IMR-90 (cell line): ENCODE data around the gene ACO1. TPM values are rescaled to one million over a fixed set of nuclear protein-coding genes. Genes with fewer than 3 reads are reported as not detected.

ENCODE experiments used
- ATAC-seq: fragments of 200-7000 bp; cut with Tn5 transposase; 2 replicates; pipeline ENCODE4 v1.9.1; 2020; ENCODE audit warnings: low read depth, mild to moderate bottlenecking, moderate library complexity
- BruUV-seq: library from RNA; stranded (reverse); fragments of 400-500 nt; replicated peaks from 2 replicates; lab custom pipeline; 2021; lab: Mats Ljungman, UMichigan
- CTCF ChIA-PET: fragments of 300-600 bp; formaldehyde crosslinking; extraction: SDS; loops from one replicate; lab custom pipeline; 2021; ENCODE audit warnings: antibody characterized with exemption; lab: Yijun Ruan, JAX
- POLR2A ChIA-PET: fragments of 300-600 bp; sonication (Branson Sonifier 250); formaldehyde crosslinking; loops from one replicate; lab custom pipeline; 2022; ENCODE audit warnings: antibody characterized with exemption; ENCODE audit not compliant: unreplicated experiment; lab: Charles Lee
- DNase-seq: peaks from one replicate; pipeline ENCODE4 v3.0.0; 2013
- H2AFZ ChIP-seq: replicated peaks from 2 replicates; pipeline ENCODE3; 2013; ENCODE audit warnings: low read length, mild to moderate bottlenecking; ENCODE audit not compliant: poor library complexity
- H2AK5ac ChIP-seq: 2 replicates; pipeline ENCODE4 v1.6.1; 2013; ENCODE audit warnings: low read depth, low read length, inconsistent platforms
- H2AK9ac ChIP-seq: replicated peaks from 2 replicates; pipeline ENCODE3; 2013; ENCODE audit warnings: mild to moderate bottlenecking, low read depth, low read length, moderate library complexity; ENCODE audit not compliant: poor library complexity
- H2BK120ac ChIP-seq: 2 replicates; pipeline ENCODE4 v1.6.1; 2013; ENCODE audit warnings: low read depth, low read length, inconsistent platforms
- H2BK15ac ChIP-seq: 3 replicates; pipeline ENCODE4 v1.6.1; 2013; ENCODE audit warnings: low read depth, low read length, inconsistent platforms
- H2BK20ac ChIP-seq: 2 replicates; pipeline ENCODE4 v1.6.1; 2013; ENCODE audit warnings: low read depth, mild to moderate bottlenecking, inconsistent platforms, low read length, moderate library complexity
- H2BK5ac ChIP-seq: 2 replicates; pipeline ENCODE4 v1.6.1; 2013; ENCODE audit warnings: mild to moderate bottlenecking, low read depth, low read length, inconsistent platforms; ENCODE audit not compliant: poor library complexity, severe bottlenecking
- H3K14ac ChIP-seq: replicated peaks from 2 replicates; pipeline ENCODE4 v1.6.1; 2013; ENCODE audit warnings: low read depth, low read length, inconsistent platforms
- H3K18ac ChIP-seq: 2 replicates; pipeline ENCODE4 v1.6.1; 2013; ENCODE audit warnings: low read depth, low read length, control low read depth
- H3K23ac ChIP-seq: 2 replicates; pipeline ENCODE4 v1.6.1; 2013; ENCODE audit warnings: low read depth, low read length, inconsistent platforms
- H3K27ac ChIP-seq: 2 replicates; pipeline ENCODE4 v1.5.1; 2013; ENCODE audit warnings: mild to moderate bottlenecking, control low read depth, low read length; ENCODE audit not compliant: insufficient read depth
- H3K27me3 ChIP-seq: 2 replicates; pipeline ENCODE4 v1.6.1; 2013; ENCODE audit warnings: low read length; ENCODE audit not compliant: control insufficient read depth, insufficient read depth
- H3K36me3 ChIP-seq: 2 replicates; pipeline ENCODE4 v1.6.1; 2013; ENCODE audit warnings: low read length, mixed read lengths; ENCODE audit not compliant: control insufficient read depth, insufficient read depth
- H3K4ac ChIP-seq: 2 replicates; pipeline ENCODE4 v1.6.1; 2013; ENCODE audit warnings: low read depth, low read length, inconsistent platforms
- H3K4me1 ChIP-seq: 2 replicates; pipeline ENCODE4 v1.6.1; 2013; ENCODE audit warnings: low read length, mixed read lengths; ENCODE audit not compliant: control insufficient read depth, insufficient read depth
- H3K4me2 ChIP-seq: 2 replicates; pipeline ENCODE4 v1.6.1; 2013; ENCODE audit warnings: low read depth, mild to moderate bottlenecking, control low read depth, low read length, moderate library complexity
- H3K4me3 ChIP-seq: 2 replicates; pipeline ENCODE4 v1.5.1; 2013; ENCODE audit warnings: low read depth, mild to moderate bottlenecking, control low read depth, low read length, moderate library complexity; ENCODE audit not compliant: insufficient read depth
- H3K56ac ChIP-seq: 2 replicates; pipeline ENCODE4 v1.6.1; 2013; ENCODE audit warnings: low read length, inconsistent platforms; ENCODE audit not compliant: insufficient read depth; ENCODE audit errors: extremely low read depth
- H3K79me1 ChIP-seq, 2 experiments: 2 replicates each; pipeline ENCODE4 v1.6.1; 2013; ENCODE audit warnings: low read length in 2 of 2, inconsistent platforms in 1 of 2, low read depth in 1 of 2
- H3K9ac ChIP-seq: 2 replicates; pipeline ENCODE4 v1.6.1; 2013; ENCODE audit warnings: low read depth, low read length, control low read depth
- H3K9me1 ChIP-seq: 2 replicates; pipeline ENCODE4 v1.6.1; 2013; ENCODE audit warnings: low read length, inconsistent platforms; ENCODE audit not compliant: insufficient read depth
- H3K9me3 ChIP-seq: 2 replicates; pipeline ENCODE4 v1.6.1; 2013; ENCODE audit warnings: low read length; ENCODE audit not compliant: control insufficient read depth, insufficient read depth
- H4K20me1 ChIP-seq: 2 replicates; pipeline ENCODE4 v1.6.1; 2013; ENCODE audit warnings: low read length, inconsistent platforms; ENCODE audit not compliant: insufficient read depth
- H4K5ac ChIP-seq: 2 replicates; pipeline ENCODE4 v1.6.1; 2013; ENCODE audit warnings: mild to moderate bottlenecking, low read depth, low read length, control low read depth
- H4K8ac ChIP-seq, 2 experiments: 2 replicates each; pipeline ENCODE4 v1.6.1; 2013; ENCODE audit warnings: low read depth in 2 of 2, low read length in 2 of 2, control low read depth in 1 of 2, inconsistent platforms in 1 of 2
- H4K91ac ChIP-seq: 2 replicates; pipeline ENCODE4 v1.6.1; 2013; ENCODE audit warnings: low read depth, low read length, inconsistent platforms; ENCODE audit not compliant: insufficient read depth
- BHLHE40 ChIP-seq: fragments of 150-350 bp; IDR thresholded peaks from 2 replicates; pipeline ENCODE4 v1.6.1; 2016; ENCODE audit warnings: mild to moderate bottlenecking, low read depth, low read length
- CEBPB ChIP-seq: IDR thresholded peaks from 2 replicates; pipeline ENCODE4 v1.6.1; 2012; ENCODE audit warnings: low read depth, low read length, improper control_type of control experiment
- CHD1 ChIP-seq: IDR thresholded peaks from 2 replicates; pipeline ENCODE4 v1.6.1; 2012; ENCODE audit warnings: low read depth, low read length, improper control_type of control experiment
- CTCF ChIP-seq: conservative IDR thresholded peaks from 2 replicates; pipeline ENCODE4 v1.5.1; 2012; ENCODE audit warnings: mild to moderate bottlenecking, low read depth, low read length, improper control_type of control experiment
- ELK1 ChIP-seq: fragments of 150-350 bp; IDR thresholded peaks from 2 replicates; pipeline ENCODE4 v1.6.1; 2016; ENCODE audit warnings: low read depth, mild to moderate bottlenecking, low read length, moderate library complexity, borderline replicate concordance
- FOS ChIP-seq: fragments of 150-350 bp; IDR thresholded peaks from 2 replicates; pipeline ENCODE4 v1.6.1; 2016; ENCODE audit warnings: low read depth, low read length
- MAFK ChIP-seq: IDR thresholded peaks from 2 replicates; pipeline ENCODE4 v1.6.1; 2012; ENCODE audit warnings: low read depth, low read length, improper control_type of control experiment
- MAZ ChIP-seq: IDR thresholded peaks from 2 replicates; pipeline ENCODE4 v1.6.1; 2012; ENCODE audit warnings: low read depth, mild to moderate bottlenecking, low read length, improper control_type of control experiment, moderate library complexity, borderline replicate concordance
- MXI1 ChIP-seq: IDR thresholded peaks from 2 replicates; pipeline ENCODE4 v1.6.1; 2012; ENCODE audit warnings: low read depth, mild to moderate bottlenecking, low read length, moderate library complexity, borderline replicate concordance
- NFE2L2 ChIP-seq: fragments of 150-350 bp; IDR thresholded peaks from 2 replicates; pipeline ENCODE4 v1.6.1; 2016; ENCODE audit warnings: low read depth, mild to moderate bottlenecking, low read length
- POLR2A ChIP-seq: IDR thresholded peaks from 2 replicates; pipeline ENCODE4 v1.6.1; 2012; ENCODE audit warnings: mild to moderate bottlenecking, low read depth, low read length
- RAD21 ChIP-seq: IDR thresholded peaks from 2 replicates; pipeline ENCODE4 v1.6.1; 2012; ENCODE audit warnings: low read length, improper control_type of control experiment
- RCOR1 ChIP-seq: IDR thresholded peaks from 2 replicates; pipeline ENCODE4 v1.6.1; 2012; ENCODE audit warnings: mild to moderate bottlenecking, low read length, improper control_type of control experiment; ENCODE audit not compliant: insufficient replicate concordance
- RFX5 ChIP-seq: IDR thresholded peaks from 2 replicates; pipeline ENCODE4 v1.8.0; 2012; ENCODE audit warnings: low read depth, mild to moderate bottlenecking, low read length, moderate library complexity
- USF2 ChIP-seq: fragments of 150-350 bp; IDR thresholded peaks from 2 replicates; pipeline ENCODE4 v1.6.1; 2017; ENCODE audit warnings: mild to moderate bottlenecking, antibody characterized with exemption, low read length, low read depth
- WGBS, 2 experiments: methylation state at CpG; one replicate each; pipeline versions ENCODE4 v1.1.5 to v1.1.7; 2013; ENCODE audit warnings: missing lambda C conversion rate in 2 of 2; ENCODE audit not compliant: insufficient read length in 1 of 2; ENCODE audit errors: extremely low coverage in 2 of 2; 5-methylcytosine and 5-hydroxymethylcytosine counted together
- dilution Hi-C: fragments of 300-500 bp; cut with HindIII; formaldehyde crosslinking; loops from one replicate; pipeline ENCODE4 v1.14.3; 2018; ENCODE audit warnings: low sequenced_read_pairs; ENCODE audit not compliant: unreplicated experiment
- in situ Hi-C: fragments of 300-500 bp; cut with MboI; formaldehyde crosslinking; loops from 3 replicates; pipeline ENCODE4 v1.14.3; 2019; ENCODE audit warnings: low sequenced_read_pairs, inconsistent platforms, mixed read lengths
- intact Hi-C: fragments of 100-400 bp; cut with micrococcal nuclease; formaldehyde crosslinking; loops from 2 replicates; pipeline ENCODE4 v1.10.0; 2022
- polyA plus RNA-seq, 3 experiments: library from polyadenylated mRNA; depleted of rRNA; stranded (reverse); fragments of >200 nt; gene quantifications; 2 replicates each; pipeline ENCODE4 v1.2.3, GENCODE V29; 2012; ENCODE audit warnings: low replicate concordance in 1 of 3
- total RNA-seq: library from RNA; depleted of rRNA; stranded (reverse); fragments of >200 nt; gene quantifications from 2 replicates; pipeline ENCODE4 v1.2.3, GENCODE V29; 2012

Gene ACO1
- total and polyA plus RNA-seq, 2 of the 4 experiments (the other 2 are of a cell fraction), result 85.9 to 158 TPM

- Histone ChIP-seq H3K9ac (peak overlapping the region; percentile 78), H3K79me1 (peaks cover 16 to 54% of the 10 kb centered on the region in 2 experiments), H3K9me3 (no peaks in the 10 kb centered on the region), H4K5ac (no peak overlapping the region; the same call in 1 of the 2 replicates), H3K23ac (peak overlapping the region; percentile 86), H2BK15ac (no peak overlapping the region), H2AK9ac (peak overlapping the region; percentile 14), H3K4me1 (peaks cover 19% of the 10 kb centered on the region), H3K4me3 (peak overlapping the region; percentile 47), H3K36me3 (peaks cover 31% of the 10 kb centered on the region), H3K18ac (peak overlapping the region; percentile 47; the same call in 1 of the 2 replicates), H3K4me2 (peak overlapping the region; percentile 97), H4K8ac (peak overlapping the region in 1 of 2 experiments; percentile 20; a peak in 1 of 4 replicates), H2BK20ac (no peak overlapping the region), H2BK5ac (peak overlapping the region; percentile 31), H3K4ac (peak overlapping the region; percentile 40), H3K56ac (no peak overlapping the region), H2AK5ac (peak overlapping the region; percentile 51), H2AFZ (no peak overlapping the region), H3K27ac (peak overlapping the region; percentile 77), H3K14ac (peak overlapping the region; percentile 81), H3K27me3 (no peaks in the 10 kb centered on the region), H4K91ac (peak overlapping the region; percentile 31; the same call in 1 of the 2 replicates), H2BK120ac (peak overlapping the region; percentile 2; the same call in 1 of the 2 replicates), H4K20me1 (peaks cover 41% of the 10 kb centered on the region), H3K9me1 (peaks cover 19% of the 10 kb centered on the region)
- ChIA-PET CTCF (interaction anchor here (0.6 to 2.1 kb wide), 4 partner anchors 9 to 196 kb away, joined by 3 to 5 read pairs (median 3); no protein-coding TSS in a partner anchor), POLR2A (no interaction called here)
- no peak for TF ChIP-seq USF2
- TF ChIP-seq RFX5, result no peak
- no peak for TF ChIP-seq MAZ
- no peak for TF ChIP-seq BHLHE40
- no peak for TF ChIP-seq CEBPB
- no peak for TF ChIP-seq CTCF
- no peak for TF ChIP-seq RAD21
- TF ChIP-seq RCOR1, result no peak
- no peak for TF ChIP-seq MAFK
- no peak for TF ChIP-seq ELK1
- no peak for TF ChIP-seq CHD1
- TF ChIP-seq MXI1, result no peak
- no peak for TF ChIP-seq FOS
- no peak for TF ChIP-seq POLR2A
- no peak for TF ChIP-seq NFE2L2
- intact Hi-C loops (loop anchor here (2.0 kb wide), 1 partner anchor 41 kb away; no protein-coding TSS in a partner anchor), in situ Hi-C loops (no loop called here), dilution Hi-C loops (no loop called here)
- WGBS, 2 experiments, result 100% methylated on average over 1 of the region's 3 CpGs; no CpG with 5 or more reads in 1 of the 2 experiments
- no TSS peak for BruUV-seq
- ATAC-seq (no peak), DNase-seq (no peak)
Observed at GRCh38 chr9:32385885-32386283, 1.4 kb downstream of the ACO1 start.
